GM12892 (cell line): Measurements from ENCODE around the gene AKAP12.

Experiments
- POLR2A ChIP-seq: IDR thresholded peaks from 2 replicates; pipeline ENCODE4 v1.6.1; 2011; ENCODE audit warnings: low read depth, low read length, control low read depth
- POLR2AphosphoS5 ChIP-seq: IDR thresholded peaks from 2 replicates; pipeline ENCODE4 v1.6.1; 2011; ENCODE audit warnings: low read depth, low read length, control low read depth
- TAF1 ChIP-seq: IDR thresholded peaks from 2 replicates; pipeline ENCODE4 v1.6.1; 2011; ENCODE audit warnings: low read depth, mild to moderate bottlenecking, control low read depth, low read length, borderline replicate concordance

GRCh38 chr6:151199991-151200390 lies 39.8 kb upstream of the AKAP12 start:
- TF ChIP-seq POLR2AphosphoS5 (no peak), POLR2A (no peak), TAF1 (no peak)
